HG03025 (cell line): ENCODE data around the gene PRSS36.
"Not testable (repeated sequence)": the region's sequence is repeated elsewhere in the genome, so short reads cannot be mapped to it uniquely, and the experiment has no call there.

Experiments used
- ATAC-seq: cut with Tn5 transposase; IDR thresholded peaks from one replicate; pipeline ENCODE4 v1.9.1; 2021; ENCODE audit warnings: mild to moderate bottlenecking, moderate library complexity; ENCODE audit not compliant: unreplicated experiment, low FRiP score

The PRSS36 gene

GRCh38 chr16:31184888-31185287, 35.0 kb upstream of the PRSS36 start:
- ATAC-seq, result no peak

- ATAC-seq, result no peak
These were observed 33.9 kb upstream of the PRSS36 start for GRCh38 chr16:31183432-31184428.

GRCh38 chr16:31182391-31182790, 32.5 kb upstream of the PRSS36 start:
- ATAC-seq, result no peak

GRCh38 chr16:31181102-31181830, 31.4 kb upstream of the PRSS36 start:
- no peak for ATAC-seq

- ATAC-seq, result peak; percentile 58
These were observed 30.0 kb upstream of the PRSS36 start, which contains the start of gene FUS for GRCh38 chr16:31179747-31180459. Gene FUS (plus strand): TSS chr16:31180139. CDS start chr16:31180215, 76 bp downstream.

GRCh38 chr16:31179219-31179746, 29.4 kb upstream of the PRSS36 start:
- ATAC-seq, result no peak

- ATAC-seq, result no peak
These were observed 27.3 kb upstream of the PRSS36 start for GRCh38 chr16:31177136-31177535.

- ATAC-seq, result not testable (repeated sequence)
These were observed 20.2 kb upstream of the PRSS36 start for GRCh38 chr16:31170048-31170447.

GRCh38 chr16:31168848-31169247, 19.0 kb upstream of the PRSS36 start:
- ATAC-seq, result no peak

GRCh38 chr16:31167315-31167714, 17.4 kb upstream of the PRSS36 start:
- ATAC-seq, result no peak

- ATAC-seq, result no peak
These were observed 7.3 kb upstream of the PRSS36 start for GRCh38 chr16:31157136-31157535.

GRCh38 chr16:31150976-31151375, 1.1 kb upstream of the PRSS36 start:
- not testable (repeated sequence) for ATAC-seq

- no peak for ATAC-seq
These were observed 534 bp downstream of the PRSS36 start for GRCh38 chr16:31149332-31149731.

GRCh38 chr16:31148896-31149295, 970 bp downstream of the PRSS36 start:
- ATAC-seq, result no peak

GRCh38 chr16:31148281-31148728, 1.6 kb downstream of the PRSS36 start:
- no peak for ATAC-seq

- no peak for ATAC-seq
These were observed 2.3 kb downstream of the PRSS36 start for GRCh38 chr16:31147574-31147973.

- no peak for ATAC-seq
These were observed 4.4 kb downstream of the PRSS36 start for GRCh38 chr16:31145398-31145990.

GRCh38 chr16:31144418-31144817, 5.4 kb downstream of the PRSS36 start:
- ATAC-seq, result not testable (repeated sequence)

- ATAC-seq, result no peak
These were observed 6.1 kb downstream of the PRSS36 start for GRCh38 chr16:31143694-31144148.
